HG02678 (cell line): ENCODE data around the gene ZP3.
"Not testable (repeated sequence)": the region's sequence is repeated elsewhere in the genome, so short reads cannot be mapped to it uniquely, and the experiment has no call there.

Source experiments
- ATAC-seq: cut with Tn5 transposase; IDR thresholded peaks from one replicate; pipeline ENCODE4 v1.9.1; 2021; ENCODE audit warnings: mild to moderate bottlenecking, moderate library complexity; ENCODE audit not compliant: unreplicated experiment

The ZP3 gene

DNA sequence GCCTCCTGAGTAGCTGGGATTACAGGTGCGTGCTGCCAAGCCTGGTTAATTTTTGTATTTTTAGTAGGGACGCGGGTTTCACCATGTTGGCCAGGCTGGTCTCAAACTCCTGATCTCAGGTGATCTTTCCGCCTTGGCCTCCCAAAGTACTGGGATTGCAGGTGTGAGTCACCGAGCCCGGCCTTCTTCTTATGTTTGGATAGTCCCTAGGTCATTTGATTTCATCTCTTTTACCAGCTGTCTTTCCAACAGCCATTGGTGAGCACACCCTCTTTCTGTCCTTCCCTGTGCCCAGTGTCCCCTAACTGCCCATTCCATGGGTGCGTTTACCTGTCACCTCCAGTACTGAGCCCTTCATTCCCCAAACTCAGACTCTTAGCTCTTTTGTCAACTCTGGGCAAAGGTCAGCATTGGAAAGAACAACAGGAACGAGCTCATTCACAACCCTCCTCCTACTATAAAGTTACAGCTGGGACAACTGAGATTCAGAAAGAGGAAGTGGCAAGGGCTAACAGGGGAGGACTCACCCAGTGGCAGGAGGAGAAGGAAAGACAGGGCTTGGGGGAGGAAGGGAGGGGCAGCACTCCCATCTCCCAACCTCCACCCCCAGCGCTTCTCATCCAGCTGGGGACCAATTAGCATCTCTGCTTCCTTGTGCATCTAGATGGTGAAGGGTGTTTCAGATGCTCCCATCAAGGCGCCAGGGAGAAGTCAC lies 20.8 kb upstream of the ZP3 start:
- no peak for ATAC-seq

GRCh38 chr7:76405738-76406137 lies 19.0 kb upstream of the ZP3 start:
- no peak for ATAC-seq

GRCh38 chr7:76407718-76408117 lies 17.0 kb upstream of the ZP3 start:
- no peak for ATAC-seq

DNA sequence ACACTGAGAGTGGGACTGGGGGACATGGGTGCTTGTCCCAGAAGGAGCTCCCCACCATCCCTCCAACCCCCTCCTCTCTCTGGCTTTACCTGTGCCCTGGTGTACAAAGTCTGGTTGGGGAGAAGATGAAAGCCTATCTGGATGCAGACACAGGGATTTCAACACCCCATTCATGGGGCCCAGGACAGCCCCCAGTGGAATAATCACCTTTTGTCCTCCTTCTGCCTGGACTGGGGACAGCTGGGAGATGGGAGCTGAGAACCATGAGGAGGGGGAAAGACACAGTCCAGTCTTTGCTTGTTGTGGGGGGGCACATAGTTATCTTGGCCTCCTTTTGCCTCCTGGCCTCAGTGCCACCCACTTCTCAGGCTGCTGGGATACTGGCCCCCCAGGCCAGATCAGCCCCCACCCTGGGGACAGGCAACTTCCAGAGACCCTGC lies 16.6 kb upstream of the ZP3 start:
- no peak for ATAC-seq

DNA sequence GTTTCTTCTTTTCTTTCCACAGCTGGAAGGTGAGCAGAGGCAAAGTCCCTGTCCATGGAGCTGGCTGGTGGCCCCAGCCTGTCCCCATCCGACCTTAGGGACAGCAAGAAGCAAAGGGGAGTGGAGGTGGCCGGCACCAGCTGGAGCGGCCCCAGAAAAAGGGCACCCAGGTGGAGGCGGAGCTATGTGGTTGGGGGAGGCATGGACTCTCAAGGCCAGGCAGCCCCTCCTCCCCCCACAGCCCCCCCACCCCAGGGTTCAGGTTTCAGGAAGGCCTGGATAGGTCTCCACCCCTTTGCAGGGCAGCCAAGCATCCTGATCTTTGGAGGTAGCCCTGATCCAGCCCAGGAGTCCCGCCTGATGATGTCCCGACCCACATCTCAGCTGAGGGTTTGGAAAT lies 15.2 kb upstream of the ZP3 start, which contains the start of gene SSC4D:
Gene SSC4D, minus strand, starts transcription at position 161 of the 400 bp plus-strand sequence. CDS start 5,258 bp downstream, outside the sequence.
- no peak for ATAC-seq

DNA sequence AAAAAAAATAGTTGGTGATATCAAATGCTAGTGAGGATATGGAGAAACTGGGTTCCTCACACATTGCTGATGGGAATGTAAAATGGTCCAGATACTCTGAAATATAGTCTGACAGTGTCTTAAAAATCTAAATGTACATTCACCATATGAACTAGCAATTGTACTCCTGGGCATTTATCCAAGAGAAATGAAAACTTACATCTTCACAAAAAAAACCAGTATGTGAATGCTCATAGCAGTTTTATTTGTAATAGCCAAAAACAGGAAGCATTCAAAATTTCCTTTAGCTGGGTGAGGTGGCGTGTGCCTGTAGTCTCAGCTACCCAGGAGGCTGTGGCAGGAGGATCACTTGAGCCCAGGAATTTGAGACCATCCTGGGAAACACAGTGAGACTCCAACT lies 13.1 kb upstream of the ZP3 start:
- ATAC-seq, result no peak

GRCh38 chr7:76412249-76412648 lies 12.5 kb upstream of the ZP3 start:
- no peak for ATAC-seq

DNA sequence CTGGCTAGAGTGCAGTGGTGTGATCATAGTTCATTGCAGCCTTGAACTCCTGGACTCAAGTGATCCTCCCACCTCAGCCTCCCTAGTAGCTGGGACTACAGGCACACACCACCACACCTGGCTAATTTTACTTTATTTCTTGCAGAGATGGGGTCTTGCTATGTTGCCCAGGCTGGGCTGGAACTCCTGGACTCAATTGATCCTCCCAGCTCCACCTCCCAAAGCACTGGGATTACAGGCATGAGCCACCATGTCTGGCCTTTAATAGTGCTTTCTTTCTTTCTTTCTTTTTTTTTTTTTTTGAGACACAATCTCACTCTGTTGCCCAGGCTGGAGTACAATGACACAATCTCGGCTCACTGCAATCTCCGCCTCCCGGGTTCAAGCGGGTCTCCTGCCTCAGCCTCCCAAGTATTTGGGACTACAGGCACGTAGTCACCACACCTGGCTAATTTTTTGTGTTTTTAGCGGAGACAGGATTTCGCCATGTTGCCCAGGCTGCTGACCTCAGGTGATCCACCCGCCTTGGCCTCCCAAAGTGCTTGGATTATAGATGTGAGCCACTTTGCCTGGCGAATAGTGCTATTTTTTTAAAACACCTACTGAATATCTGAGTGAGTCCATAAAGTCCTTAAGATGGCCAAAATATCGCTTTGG lies 7.0 kb upstream of the ZP3 start:
- ATAC-seq, result not testable (repeated sequence)

GRCh38 chr7:76421097-76421496 lies 3.7 kb upstream of the ZP3 start:
- not testable (repeated sequence) for ATAC-seq

GRCh38 chr7:76423666-76424412 lies 911 bp upstream of the ZP3 start:
- no peak for ATAC-seq

GRCh38 chr7:76425156-76425555 lies 406 bp downstream of the ZP3 start:
- no peak for ATAC-seq

- not testable (repeated sequence) for ATAC-seq
These were observed 808 bp downstream of the ZP3 start for GRCh38 chr7:76425558-76425957.

- no peak for ATAC-seq
These were observed 1.5 kb downstream of the ZP3 start for GRCh38 chr7:76426246-76426645.

DNA sequence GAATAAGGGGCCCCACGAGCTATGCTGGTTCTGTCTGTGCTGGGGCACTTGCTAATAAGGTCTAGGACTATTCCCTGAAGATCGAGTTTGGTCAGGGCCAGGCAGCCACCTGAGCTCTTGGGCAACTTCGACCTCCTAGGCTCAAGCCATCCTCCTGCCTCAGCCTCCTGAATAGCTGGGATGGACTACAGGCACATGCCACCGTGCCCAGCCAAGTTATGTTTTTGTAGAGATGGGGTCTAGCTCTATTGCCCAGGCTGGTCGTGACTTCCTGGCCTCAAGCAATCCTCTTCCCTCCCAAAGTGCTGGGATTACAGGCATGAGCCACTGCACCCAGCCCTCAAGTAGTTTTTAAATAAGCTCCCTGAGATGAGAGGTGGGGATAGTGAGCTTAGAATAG lies 2.9 kb downstream of the ZP3 start:
- no peak for ATAC-seq

DNA sequence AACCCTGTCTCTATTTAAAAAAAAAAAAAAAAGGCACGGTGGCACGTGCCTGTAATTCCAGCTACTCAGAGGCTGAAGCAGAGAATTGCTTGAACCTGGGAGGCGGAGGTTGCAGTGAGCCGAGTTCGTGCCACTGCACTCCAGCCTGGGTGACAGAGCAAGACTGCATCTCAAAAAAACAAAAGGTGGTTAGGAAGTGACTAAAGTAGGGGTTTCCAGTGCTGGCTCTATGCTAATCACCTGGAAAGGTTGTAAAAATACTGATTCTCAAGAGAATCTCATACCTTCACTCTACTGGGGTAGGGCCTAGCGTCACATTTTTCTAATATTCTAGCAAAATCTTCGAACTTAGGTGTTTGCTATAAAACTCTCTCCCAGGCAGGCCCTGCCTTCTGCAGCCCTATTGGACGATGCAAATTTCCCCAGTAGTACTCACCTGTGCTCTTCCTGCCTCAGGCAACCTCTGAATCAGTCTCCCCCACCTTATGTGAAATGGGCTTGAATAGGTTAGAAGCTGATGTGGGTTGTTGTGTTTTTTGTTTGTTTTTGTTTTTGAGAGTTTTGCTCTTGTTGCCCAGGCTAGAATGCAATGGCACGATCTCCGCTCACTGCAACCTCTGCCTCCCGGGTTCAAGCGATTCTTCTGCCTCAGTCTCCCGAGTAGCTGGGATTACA lies 3.5 kb downstream of the ZP3 start:
- no peak for ATAC-seq

DNA sequence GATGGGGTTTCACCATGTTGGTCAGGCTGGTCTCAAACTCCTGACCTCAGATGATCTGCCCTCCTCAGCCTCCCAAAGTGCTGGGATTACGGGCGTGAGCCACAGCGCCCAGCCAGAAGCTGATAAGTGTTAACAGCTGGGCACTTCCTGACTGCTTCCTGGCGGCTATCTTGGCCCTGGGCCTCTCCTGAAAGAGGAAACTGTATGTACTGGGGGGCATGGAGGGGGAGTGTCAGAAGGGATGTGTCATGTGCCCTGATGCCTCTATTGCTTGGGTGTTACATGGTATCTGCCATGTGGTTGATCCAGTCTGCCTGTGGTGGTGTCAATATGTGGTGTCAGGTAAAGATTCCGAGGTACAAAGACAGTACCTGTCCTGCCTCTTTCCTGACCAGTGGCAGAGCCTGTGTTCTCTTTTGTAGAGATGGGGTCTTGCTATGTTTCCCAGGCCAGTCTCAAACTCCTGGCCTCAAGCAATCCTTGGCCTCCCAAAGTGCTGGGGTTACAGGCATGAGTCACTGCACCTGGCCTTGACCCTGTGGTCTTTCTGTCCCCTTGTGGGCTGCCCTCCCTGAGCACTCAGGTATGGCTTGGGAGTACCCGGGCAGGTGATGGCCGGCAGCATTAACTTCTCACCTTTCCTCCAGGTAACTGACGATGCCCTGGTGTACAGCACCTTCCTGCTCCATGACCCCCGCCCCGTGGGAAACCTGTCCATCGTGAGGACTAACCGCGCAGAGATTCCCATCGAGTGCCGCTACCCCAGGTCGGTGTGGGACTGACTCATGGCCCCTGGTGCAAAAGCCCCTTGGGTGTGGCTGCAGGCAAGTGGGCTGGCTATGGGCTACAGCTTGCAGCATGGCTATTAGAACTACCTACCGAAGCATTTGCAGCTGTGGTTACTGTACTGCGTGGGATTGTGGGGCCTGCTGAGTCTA lies 4.4 kb downstream of the ZP3 start:
- no peak for ATAC-seq

DNA sequence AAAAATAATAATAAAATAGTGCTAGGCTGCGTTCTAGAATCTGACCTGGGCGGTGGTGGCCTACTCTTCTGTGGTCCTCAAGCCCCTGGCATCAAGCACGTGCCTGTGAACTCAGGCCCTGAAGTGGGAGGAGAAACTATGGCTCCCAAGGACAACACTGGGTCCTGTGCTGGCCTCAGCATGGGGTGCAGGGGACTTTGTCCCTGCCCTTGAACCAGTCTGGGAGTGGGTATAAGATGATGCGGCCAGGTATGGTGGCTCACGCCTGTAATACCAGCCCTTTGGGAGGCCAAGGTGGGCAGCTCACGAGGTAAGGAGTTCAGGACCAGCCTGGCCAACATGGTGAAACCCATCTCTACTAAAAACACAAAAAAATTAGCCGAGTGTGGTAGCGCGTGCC lies 5.5 kb downstream of the ZP3 start:
- no peak for ATAC-seq

- ATAC-seq, result no peak
These were observed 6.1 kb downstream of the ZP3 start for GRCh38 chr7:76430836-76431235.

DNA sequence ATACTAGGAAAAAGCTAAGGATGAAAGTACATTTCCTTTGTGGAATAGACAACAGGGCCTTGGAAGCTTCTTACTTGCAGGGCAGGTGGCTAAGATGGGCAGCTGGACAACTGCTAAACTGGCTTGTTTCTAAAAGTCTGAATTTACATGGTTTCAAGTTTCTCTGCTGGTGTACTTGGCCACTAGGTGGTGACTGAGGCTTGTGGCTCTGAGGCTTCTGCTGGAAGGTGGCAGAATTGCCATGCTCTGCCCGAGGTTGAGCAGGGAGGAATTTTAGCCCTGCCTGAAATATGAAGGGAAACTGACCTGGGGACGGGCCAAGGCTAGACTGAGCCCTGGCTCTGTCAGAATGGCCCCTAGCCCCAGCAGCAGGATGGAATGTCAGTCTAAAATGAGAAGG lies 13.1 kb downstream of the ZP3 start:
- ATAC-seq, result peak; percentile 64
